ENCODE results near the gene SESN2.

Gene SESN2

DNA sequence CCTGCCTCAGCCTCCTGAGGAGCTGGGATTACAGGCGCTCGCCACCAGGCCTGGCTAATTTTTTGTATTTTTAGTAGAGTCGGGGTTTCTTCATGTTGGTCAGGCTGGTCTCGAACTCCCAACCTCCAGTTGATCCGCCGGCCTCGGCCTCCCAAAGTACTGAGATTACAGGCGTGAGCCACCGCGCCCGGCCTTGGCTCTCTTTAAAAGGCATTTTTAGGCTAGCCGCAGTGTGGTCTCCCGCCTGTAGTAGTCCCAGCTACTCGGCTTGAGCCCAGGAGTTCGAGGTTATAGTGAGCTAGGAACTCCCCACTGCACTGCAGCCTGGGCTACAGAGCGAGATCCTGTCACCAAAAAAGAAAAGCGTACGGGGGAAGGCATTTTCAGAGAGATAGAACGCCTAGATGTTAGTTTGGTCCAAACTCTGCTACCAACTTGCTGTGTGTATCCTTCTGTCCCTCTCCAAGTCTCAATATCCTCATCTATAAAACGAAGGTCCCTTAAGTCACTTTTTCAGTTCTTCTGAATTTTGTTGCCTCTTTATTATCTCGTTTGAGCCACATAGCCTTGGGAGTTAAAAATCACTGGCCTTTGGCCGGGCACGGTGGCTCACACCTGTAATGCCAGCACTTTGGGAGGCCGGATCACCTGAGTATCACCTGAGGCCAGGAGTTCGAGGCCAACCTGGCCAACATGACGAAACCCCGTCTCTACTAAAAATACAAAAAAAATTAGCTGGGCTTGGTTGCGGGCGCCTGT is 70.3 kb downstream of the SESN2 start:
- peak; percentile 23 for DNase-seq (ENCODE audit: low read depth)

All from activated T-helper 1 cell treated with Interleukin-2 at 50 U/mL for 16 hours (primary cell).